Left ventricle myocardium inferior (tissue), 1 donor: ENCODE data around the gene CCR6. TPM values are rescaled to one million over a fixed set of nuclear protein-coding genes. Genes with fewer than 3 reads are reported as not detected.
"Not testable (repeated sequence)": the region's sequence is repeated elsewhere in the genome, so short reads cannot be mapped to it uniquely, and the experiment has no call there.

ENCODE experiments used
- DNase-seq: peaks from one replicate; pipeline ENCODE4 v3.0.0-alpha.2; 2020
- H3K27ac ChIP-seq: fragments of 200-600 bp; replicated peaks from 2 replicates; pipeline ENCODE4 v1.8.0; 2021
- H3K27me3 ChIP-seq: fragments of 200-600 bp; 2 replicates; pipeline ENCODE4 v1.8.0; 2021; ENCODE audit warnings: low read depth
- H3K36me3 ChIP-seq: fragments of 200-600 bp; 2 replicates; pipeline ENCODE4 v1.8.0; 2021
- H3K4me1 ChIP-seq: fragments of 200-600 bp; 2 replicates; pipeline ENCODE4 v1.8.0; 2021
- H3K4me3 ChIP-seq: fragments of 200-600 bp; 2 replicates; pipeline ENCODE4 v1.8.0; 2021; ENCODE audit warnings: mild to moderate bottlenecking, moderate library complexity
- H3K9me3 ChIP-seq: fragments of 200-600 bp; replicated peaks from 2 replicates; pipeline ENCODE4 v1.8.0; 2021
- intact Hi-C: fragments of 100-400 bp; cut with micrococcal nuclease; formaldehyde crosslinking; loops from one replicate; pipeline ENCODE4 v1.11.0; 2022
- total RNA-seq: library from RNA; stranded (reverse); fragmentation: NEBNext Ultra II Directional; extraction: Animal tissue kit (Norgen Biotek cat#: 25700); gene quantifications from one replicate; pipeline ENCODE4 v1.2.1, GENCODE V29; 2021
- TF ChIP-seq, protein P1 (sequence below): fragments of 200-600 bp; IDR thresholded peaks from 2 replicates; pipeline ENCODE4 v1.8.0; 2021; ENCODE audit warnings: antibody characterized with exemption, mild to moderate bottlenecking, borderline replicate concordance
- donor health status: DM: no; HTN: yes; CAD: no; lungs with severe emphysema.

The CCR6 gene
- total RNA-seq, 1 donor from 2014 or later = not detected

DNA sequence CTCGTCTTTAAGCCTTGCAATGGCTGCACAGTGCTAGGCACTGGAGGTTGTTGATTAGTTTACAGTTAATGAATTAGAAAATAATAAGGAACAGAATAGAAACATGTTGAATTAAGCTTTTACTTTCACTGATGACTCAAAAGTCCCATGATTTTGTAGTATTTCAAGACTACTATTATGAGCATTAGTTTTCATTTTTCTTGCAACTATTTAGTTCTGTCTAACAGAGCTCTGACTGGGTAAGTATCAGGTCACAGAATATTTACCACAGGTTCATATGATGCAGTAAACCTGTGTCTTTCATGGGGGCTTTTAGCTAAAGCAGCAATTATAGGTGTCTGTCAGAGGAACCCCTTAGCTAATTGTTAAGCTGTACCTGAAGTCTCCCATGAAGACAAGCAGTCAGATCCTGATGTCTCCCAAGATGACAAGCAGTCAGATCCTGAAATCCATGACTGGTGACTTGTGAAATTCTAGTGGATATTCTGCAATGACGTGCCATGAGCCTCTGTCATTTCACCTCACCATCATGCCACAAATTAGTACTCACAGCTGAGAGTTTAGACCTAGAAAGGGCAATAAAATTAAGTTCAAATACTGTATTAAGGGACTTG is 43.1 kb downstream of the CCR6 start:
- H3K9me3 ChIP-seq = no peaks in the 10 kb centered on the region
- peaks cover 64% of the 10 kb centered on the region for H3K27me3 ChIP-seq
- no peaks in the 10 kb centered on the region for H3K4me1 ChIP-seq
- TF ChIP-seq, protein P1, sequence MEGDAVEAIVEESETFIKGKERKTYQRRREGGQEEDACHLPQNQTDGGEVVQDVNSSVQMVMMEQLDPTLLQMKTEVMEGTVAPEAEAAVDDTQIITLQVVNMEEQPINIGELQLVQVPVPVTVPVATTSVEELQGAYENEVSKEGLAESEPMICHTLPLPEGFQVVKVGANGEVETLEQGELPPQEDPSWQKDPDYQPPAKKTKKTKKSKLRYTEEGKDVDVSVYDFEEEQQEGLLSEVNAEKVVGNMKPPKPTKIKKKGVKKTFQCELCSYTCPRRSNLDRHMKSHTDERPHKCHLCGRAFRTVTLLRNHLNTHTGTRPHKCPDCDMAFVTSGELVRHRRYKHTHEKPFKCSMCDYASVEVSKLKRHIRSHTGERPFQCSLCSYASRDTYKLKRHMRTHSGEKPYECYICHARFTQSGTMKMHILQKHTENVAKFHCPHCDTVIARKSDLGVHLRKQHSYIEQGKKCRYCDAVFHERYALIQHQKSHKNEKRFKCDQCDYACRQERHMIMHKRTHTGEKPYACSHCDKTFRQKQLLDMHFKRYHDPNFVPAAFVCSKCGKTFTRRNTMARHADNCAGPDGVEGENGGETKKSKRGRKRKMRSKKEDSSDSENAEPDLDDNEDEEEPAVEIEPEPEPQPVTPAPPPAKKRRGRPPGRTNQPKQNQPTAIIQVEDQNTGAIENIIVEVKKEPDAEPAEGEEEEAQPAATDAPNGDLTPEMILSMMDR = no peak
- no peak for DNase-seq
- no peak overlapping the region for H3K4me3 ChIP-seq
- no peak overlapping the region for H3K27ac ChIP-seq
- intact Hi-C loops = no loop called here
- no peaks in the 10 kb centered on the region for H3K36me3 ChIP-seq

- H3K27ac ChIP-seq, intact Hi-C loops, H3K4me3 ChIP-seq, H3K36me3 ChIP-seq, DNase-seq, H3K9me3 ChIP-seq, H3K4me1 ChIP-seq: not testable (repeated sequence)
- peaks cover 62% of the 10 kb centered on the region for H3K27me3 ChIP-seq
Measured at GRCh38 chr6:167167699-167168098, 44.8 kb downstream of the CCR6 start.

GRCh38 chr6:167168296-167168695 is 45.4 kb downstream of the CCR6 start:
- H3K36me3 ChIP-seq, intact Hi-C loops, H3K4me1 ChIP-seq, H3K4me3 ChIP-seq, H3K9me3 ChIP-seq, DNase-seq, H3K27ac ChIP-seq: not testable (repeated sequence)
- H3K27me3 ChIP-seq = peaks cover 63% of the 10 kb centered on the region

GRCh38 chr6:167169867-167170266 is 47.0 kb downstream of the CCR6 start:
- intact Hi-C loops, H3K4me1 ChIP-seq, H3K4me3 ChIP-seq, DNase-seq, H3K27ac ChIP-seq, H3K36me3 ChIP-seq, H3K9me3 ChIP-seq: not testable (repeated sequence)
- H3K27me3 ChIP-seq = peaks cover 56% of the 10 kb centered on the region

- H3K4me1 ChIP-seq, H3K36me3 ChIP-seq, intact Hi-C loops, DNase-seq, H3K27ac ChIP-seq, H3K9me3 ChIP-seq, H3K4me3 ChIP-seq: not testable (repeated sequence)
- peaks cover 41% of the 10 kb centered on the region for H3K27me3 ChIP-seq
Measured at GRCh38 chr6:167171300-167171699, 48.4 kb downstream of the CCR6 start.

GRCh38 chr6:167172011-167172410 is 49.1 kb downstream of the CCR6 start:
- H3K27me3 ChIP-seq = peaks cover 34% of the 10 kb centered on the region
- H3K9me3 ChIP-seq, DNase-seq, H3K36me3 ChIP-seq, H3K27ac ChIP-seq, H3K4me3 ChIP-seq, intact Hi-C loops, H3K4me1 ChIP-seq: not testable (repeated sequence)

- peaks cover 23% of the 10 kb centered on the region for H3K27me3 ChIP-seq
- H3K9me3 ChIP-seq, H3K27ac ChIP-seq, H3K36me3 ChIP-seq, H3K4me1 ChIP-seq, intact Hi-C loops, DNase-seq, H3K4me3 ChIP-seq: not testable (repeated sequence)
Measured at GRCh38 chr6:167177271-167177670, 54.4 kb downstream of the CCR6 start.

- H3K36me3 ChIP-seq, DNase-seq, H3K27ac ChIP-seq, H3K4me3 ChIP-seq, H3K9me3 ChIP-seq, H3K4me1 ChIP-seq, intact Hi-C loops: not testable (repeated sequence)
- peaks cover 17% of the 10 kb centered on the region for H3K27me3 ChIP-seq
Measured at GRCh38 chr6:167178896-167179655, 56.2 kb downstream of the CCR6 start.

- H3K4me1 ChIP-seq, H3K36me3 ChIP-seq, DNase-seq, H3K9me3 ChIP-seq, H3K4me3 ChIP-seq, intact Hi-C loops, H3K27ac ChIP-seq: not testable (repeated sequence)
- peaks cover 16% of the 10 kb centered on the region for H3K27me3 ChIP-seq
Measured at GRCh38 chr6:167180086-167180485, 57.2 kb downstream of the CCR6 start.

DNA sequence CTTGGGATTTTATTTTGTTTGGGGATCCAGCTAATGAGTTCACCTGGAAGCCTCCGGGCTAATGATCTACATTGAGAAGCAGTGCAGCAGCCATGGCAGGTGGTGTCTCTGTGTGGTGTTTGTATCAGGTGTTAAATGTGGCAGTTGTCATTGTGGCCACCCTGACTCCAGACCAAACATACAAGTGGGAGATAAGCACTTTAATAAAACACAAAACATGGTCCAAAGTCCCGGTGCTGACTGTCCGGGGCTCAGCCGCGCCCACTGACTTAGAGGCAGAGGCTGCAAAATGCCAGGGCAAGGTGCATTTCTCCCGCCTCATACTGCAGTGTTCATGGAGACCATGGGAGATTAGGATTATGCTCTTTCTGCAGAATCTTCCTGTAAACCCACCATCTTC is 58.5 kb downstream of the CCR6 start:
- DNase-seq, H3K36me3 ChIP-seq, H3K27ac ChIP-seq, H3K9me3 ChIP-seq, H3K4me1 ChIP-seq, H3K4me3 ChIP-seq, intact Hi-C loops: not testable (repeated sequence)
- H3K27me3 ChIP-seq = peaks cover 16% of the 10 kb centered on the region
